SK-N-SH (cell line): ENCODE measurements around the gene CD24.

ENCODE experiments used
- CTCF ChIP-seq: fragments of 200-600 bp; sonication (generic); IDR thresholded peaks from 2 replicates; pipeline ENCODE4 v1.6.1; 2017; ENCODE audit warnings: antibody characterized with exemption, mild to moderate bottlenecking, moderate library complexity
- EZH2phosphoT487 ChIP-seq: fragments of 200-600 bp; sonication (generic); IDR thresholded peaks from 2 replicates; pipeline ENCODE4 v1.6.1; 2017; ENCODE audit warnings: low read depth, mixed run types, mild to moderate bottlenecking, antibody characterized with exemption, moderate library complexity, borderline replicate concordance
- MAX ChIP-seq: IDR thresholded peaks from 2 replicates; pipeline ENCODE4 v1.4.0; 2012; ENCODE audit warnings: low read depth
- POLR2AphosphoS5 ChIP-seq: IDR thresholded peaks from 2 replicates; pipeline ENCODE4 v1.6.1; 2012; ENCODE audit warnings: low read depth, low read length
- RFX5 ChIP-seq: IDR thresholded peaks from 2 replicates; pipeline ENCODE4 v1.6.1; 2012; ENCODE audit warnings: mild to moderate bottlenecking, improper control_type of control experiment, low read length

- TF ChIP-seq EZH2phosphoT487 (no peak), MAX (no peak), CTCF (no peak), POLR2AphosphoS5 (no peak), RFX5 (no peak)
Measured at GRCh38 chr6:106995640-106996039, 21.1 kb upstream of the CD24 start.
